Activated B cell treated with CpG ODN at 0.5 μM for 24 hours (primary cell): ENCODE results near the gene DAZL. TPM values are rescaled to one million over a fixed set of nuclear protein-coding genes. Genes with fewer than 3 reads are reported as not detected.
"Not testable (repeated sequence)": the region's sequence is repeated elsewhere in the genome, so short reads cannot be mapped to it uniquely, and the experiment has no call there.

Source experiments
- ATAC-seq: fragments of 200-7000 bp; cut with Tn5 transposase; one replicate; pipeline ENCODE4 v1.10.0; 2021; ENCODE audit warnings: low read depth, mild to moderate bottlenecking, moderate library complexity
- CTCF ChIA-PET: fragments of 350-600 bp; sonication (Branson Sonifier 250); formaldehyde crosslinking; loops from one replicate; lab custom pipeline; 2021; ENCODE audit warnings: antibody characterized with exemption; lab: Charles Lee
- POLR2A ChIA-PET: fragments of 350-600 bp; sonication (Branson Sonifier 250); formaldehyde crosslinking; loops from one replicate; lab custom pipeline; 2021; ENCODE audit warnings: antibody characterized with exemption; lab: Charles Lee
- DNase-seq: peaks from one replicate; pipeline ENCODE4 v3.0.0; 2022
- H3K27ac Mint-ChIP-seq: one replicate; pipeline ENCODE4 v1.8.0; 2020; ENCODE audit warnings: mixed read lengths
- H3K27me3 Mint-ChIP-seq: one replicate; pipeline ENCODE4 v1.8.0; 2021; ENCODE audit warnings: mixed read lengths
- H3K36me3 Mint-ChIP-seq: one replicate; pipeline ENCODE4 v1.8.0; 2021; ENCODE audit warnings: low read depth, mixed read lengths
- H3K4me1 Mint-ChIP-seq: one replicate; pipeline ENCODE4 v1.8.0; 2021; ENCODE audit warnings: mixed read lengths
- H3K4me3 Mint-ChIP-seq: one replicate; pipeline ENCODE4 v1.8.0; 2020; ENCODE audit warnings: mild to moderate bottlenecking, mixed read lengths
- H3K9me3 Mint-ChIP-seq: one replicate; pipeline ENCODE4 v1.8.0; 2020; ENCODE audit warnings: mixed read lengths
- intact Hi-C: fragments of 100-400 bp; cut with micrococcal nuclease; formaldehyde crosslinking; loops from one replicate; pipeline ENCODE4 v1.15.1; 2024
- total RNA-seq: library from RNA; stranded (reverse); gene quantifications from 2 replicates; pipeline ENCODE4 v1.2.3, GENCODE V29; 2022
- TF ChIP-seq, protein P1 (sequence below): fragments of 200-600 bp; IDR thresholded peaks from one replicate; pipeline ENCODE4 v1.8.0; 2022; ENCODE audit warnings: antibody characterized with exemption, mild to moderate bottlenecking

The DAZL gene
- total RNA-seq, 1 donor from 2014 or later: not detected

DNA sequence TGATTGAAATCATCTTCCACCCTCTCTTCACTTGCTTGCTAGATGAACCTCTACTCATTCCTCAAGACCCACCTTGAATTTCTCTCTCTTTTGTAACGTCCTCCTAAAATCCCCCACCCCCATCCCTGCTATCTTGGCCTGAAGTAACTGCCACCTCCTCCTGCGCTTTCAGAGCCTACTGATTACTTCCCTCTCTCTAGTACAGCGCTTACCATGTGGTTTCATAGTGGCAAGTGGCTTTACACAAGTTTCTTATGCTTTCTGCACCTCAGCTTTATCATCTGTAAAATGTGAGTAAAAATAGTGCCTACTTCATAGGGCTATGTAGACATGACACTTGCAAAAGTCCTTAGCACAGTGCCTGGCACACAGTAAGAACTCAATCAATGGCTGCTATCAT is 28.7 kb upstream of the DAZL start:
- Mint-ChIP-seq H3K4me1 (peaks cover 4% of the 10 kb centered on the region), H3K9me3 (no peaks in the 10 kb centered on the region), H3K27me3 (peaks cover 2% of the 10 kb centered on the region), H3K36me3 (no peaks in the 10 kb centered on the region), H3K27ac (no peak overlapping the region), H3K4me3 (no peak overlapping the region)
- TF ChIP-seq, protein P1, sequence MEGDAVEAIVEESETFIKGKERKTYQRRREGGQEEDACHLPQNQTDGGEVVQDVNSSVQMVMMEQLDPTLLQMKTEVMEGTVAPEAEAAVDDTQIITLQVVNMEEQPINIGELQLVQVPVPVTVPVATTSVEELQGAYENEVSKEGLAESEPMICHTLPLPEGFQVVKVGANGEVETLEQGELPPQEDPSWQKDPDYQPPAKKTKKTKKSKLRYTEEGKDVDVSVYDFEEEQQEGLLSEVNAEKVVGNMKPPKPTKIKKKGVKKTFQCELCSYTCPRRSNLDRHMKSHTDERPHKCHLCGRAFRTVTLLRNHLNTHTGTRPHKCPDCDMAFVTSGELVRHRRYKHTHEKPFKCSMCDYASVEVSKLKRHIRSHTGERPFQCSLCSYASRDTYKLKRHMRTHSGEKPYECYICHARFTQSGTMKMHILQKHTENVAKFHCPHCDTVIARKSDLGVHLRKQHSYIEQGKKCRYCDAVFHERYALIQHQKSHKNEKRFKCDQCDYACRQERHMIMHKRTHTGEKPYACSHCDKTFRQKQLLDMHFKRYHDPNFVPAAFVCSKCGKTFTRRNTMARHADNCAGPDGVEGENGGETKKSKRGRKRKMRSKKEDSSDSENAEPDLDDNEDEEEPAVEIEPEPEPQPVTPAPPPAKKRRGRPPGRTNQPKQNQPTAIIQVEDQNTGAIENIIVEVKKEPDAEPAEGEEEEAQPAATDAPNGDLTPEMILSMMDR: no peak
- intact Hi-C loops: no loop called here
- DNase-seq: no peak
- no peak for ATAC-seq
- POLR2A ChIA-PET: no interaction called here
- CTCF ChIA-PET: no interaction called here

DNA sequence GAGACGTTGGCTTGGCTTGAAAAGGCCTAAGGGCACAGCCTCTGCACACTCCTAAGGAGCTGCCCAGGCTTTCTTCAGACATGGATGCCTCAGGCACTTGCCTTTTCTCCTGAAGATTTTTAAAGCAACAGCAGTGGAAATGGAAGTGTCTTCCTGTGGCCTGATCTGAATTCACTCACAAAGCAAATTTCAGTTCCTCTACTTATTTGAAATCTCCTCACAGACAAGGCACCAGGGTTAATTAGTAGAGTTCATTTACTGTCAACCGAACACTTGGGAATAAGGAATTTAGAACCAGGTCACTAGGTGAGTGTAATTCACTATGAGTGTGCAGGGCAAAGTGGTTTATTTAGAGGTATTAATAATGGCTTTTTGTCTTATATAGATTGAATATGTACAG is 27.2 kb upstream of the DAZL start:
- no peak for DNase-seq
- H3K9me3 Mint-ChIP-seq: no peaks in the 10 kb centered on the region
- intact Hi-C loops: no loop called here
- TF ChIP-seq, protein P1: no peak
- no peak overlapping the region for H3K27ac Mint-ChIP-seq
- POLR2A ChIA-PET: no interaction called here
- H3K36me3 Mint-ChIP-seq: no peaks in the 10 kb centered on the region
- peaks cover 2% of the 10 kb centered on the region for H3K27me3 Mint-ChIP-seq
- no peak for ATAC-seq
- H3K4me3 Mint-ChIP-seq: no peak overlapping the region
- peaks cover 4% of the 10 kb centered on the region for H3K4me1 Mint-ChIP-seq
- CTCF ChIA-PET: no interaction called here

DNA sequence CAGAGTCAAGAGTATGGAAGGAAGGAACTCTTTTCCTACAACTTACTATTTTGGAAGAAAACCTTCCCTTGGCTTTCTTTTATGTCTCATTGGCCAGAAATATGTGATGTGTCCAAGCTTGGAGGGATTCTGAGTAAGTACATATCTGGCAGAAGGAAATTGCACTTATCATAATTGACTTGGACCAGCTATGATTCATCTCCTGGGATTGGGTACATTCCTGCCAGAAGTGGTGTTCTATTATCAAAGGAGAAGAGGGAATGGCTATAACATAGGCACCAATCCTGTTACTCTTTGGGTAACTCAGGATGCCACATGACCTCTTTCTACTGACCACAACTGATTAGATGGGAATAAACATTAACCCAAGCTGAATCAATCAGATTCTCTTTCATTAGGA is 13.5 kb upstream of the DAZL start:
- peaks cover 3% of the 10 kb centered on the region for H3K36me3 Mint-ChIP-seq
- H3K27ac Mint-ChIP-seq: no peak overlapping the region
- DNase-seq: no peak
- ChIA-PET CTCF (no interaction called here), POLR2A (no interaction called here)
- no peaks in the 10 kb centered on the region for H3K27me3 Mint-ChIP-seq
- peaks cover 19% of the 10 kb centered on the region for H3K4me1 Mint-ChIP-seq
- intact Hi-C loops: no loop called here
- no peak for ATAC-seq
- peaks cover 11% of the 10 kb centered on the region for H3K9me3 Mint-ChIP-seq
- TF ChIP-seq, protein P1: no peak
- no peak overlapping the region for H3K4me3 Mint-ChIP-seq

GRCh38 chr3:16617155-16617554 is 11.9 kb upstream of the DAZL start:
- H3K4me3 Mint-ChIP-seq, H3K36me3 Mint-ChIP-seq, POLR2A ChIA-PET, ATAC-seq, H3K27ac Mint-ChIP-seq, CTCF ChIA-PET, H3K27me3 Mint-ChIP-seq, intact Hi-C loops, DNase-seq: not testable (repeated sequence)
- Mint-ChIP-seq H3K4me1 (peaks cover 19% of the 10 kb centered on the region), H3K9me3 (peaks cover 11% of the 10 kb centered on the region)

DNA sequence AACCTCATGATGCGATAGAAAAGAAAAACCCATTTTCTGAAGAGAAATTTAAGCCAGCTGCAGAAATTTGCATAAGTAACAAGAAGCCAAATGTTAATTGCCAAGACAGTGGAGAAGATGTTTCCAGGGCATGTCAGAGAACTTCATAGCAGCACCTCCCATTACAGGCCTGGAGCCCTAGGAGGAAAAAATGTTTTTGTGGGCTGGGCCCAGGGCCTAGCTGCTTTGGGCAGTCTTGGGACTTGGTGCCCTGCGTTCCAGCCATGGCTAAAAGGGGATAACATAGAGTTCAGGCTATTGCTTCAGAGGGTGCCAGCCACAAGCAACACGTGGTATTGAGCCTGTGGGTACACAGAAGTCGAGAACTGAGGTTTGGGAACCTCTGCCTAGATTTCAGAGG is 10.9 kb upstream of the DAZL start:
- intact Hi-C loops: no loop called here
- TF ChIP-seq, protein P1: no peak
- DNase-seq (no peak), ATAC-seq (no peak)
- Mint-ChIP-seq H3K27ac (no peak overlapping the region), H3K4me1 (peaks cover 19% of the 10 kb centered on the region), H3K36me3 (peaks cover 3% of the 10 kb centered on the region), H3K27me3 (no peaks in the 10 kb centered on the region), H3K4me3 (no peak overlapping the region), H3K9me3 (peaks cover 11% of the 10 kb centered on the region)
- CTCF ChIA-PET: no interaction called here
- POLR2A ChIA-PET: no interaction called here
